Measurements from ENCODE around the gene SCN1B. TPM values are rescaled to one million over a fixed set of nuclear protein-coding genes. Genes with fewer than 3 reads are reported as not detected.

SCN1B gene
- total RNA-seq, 2 donors from 2014 or later, result 1.4 to 1.5 TPM

- no peak for TF ChIP-seq CTCF (conservative IDR thresholded peaks at IDR 0.05)
- WGBS, 2 experiments (ENCODE audit: insufficient coverage in 1 of 2, insufficient read length in 1 of 2), result 98% methylated on average over 9 to 22 of the region's 22 CpGs
- H3K36me3 Mint-ChIP-seq (ENCODE audit: low read depth), result peaks cover 76% of the 10 kb centered on the region
- H3K27ac Mint-ChIP-seq, result no peak overlapping the region
- no peak for DNase-seq
- Histone ChIP-seq H3K27ac (ENCODE audit: low read depth, low read length) (no peak overlapping the region), H3K4me3 (ENCODE audit: low read length) (no peak overlapping the region), H3K9me3 (ENCODE audit: control insufficient read depth, low read length) (no peaks in the 10 kb centered on the region), H3K4me1 (ENCODE audit: control insufficient read depth, insufficient read depth, low read length) (no peaks in the 10 kb centered on the region), H3K27me3 (ENCODE audit: control insufficient read depth, insufficient read depth, low read length, poor library complexity, severe bottlenecking) (no peaks in the 10 kb centered on the region), H3K36me3 (ENCODE audit: control insufficient read depth, insufficient read depth, low read length) (peaks cover 82% of the 10 kb centered on the region), H3K9ac (ENCODE audit: extremely low read depth, low read length, poor library complexity, severe bottlenecking) (no peak overlapping the region)
- H3K27me3 Mint-ChIP-seq (ENCODE audit: insufficient read depth), result no peaks in the 10 kb centered on the region
- no peaks in the 10 kb centered on the region for H3K4me1 Mint-ChIP-seq
- H3K9me3 Mint-ChIP-seq, result no peaks in the 10 kb centered on the region
- no peak overlapping the region for H3K4me3 Mint-ChIP-seq
Observed at GRCh38 chr19:35019144-35019543, 11.1 kb upstream of the SCN1B start.

GRCh38 chr19:35021016-35021415 lies 9.3 kb upstream of the SCN1B start:
- H3K27me3 Mint-ChIP-seq (ENCODE audit: insufficient read depth), result no peaks in the 10 kb centered on the region
- Histone ChIP-seq H3K27ac (ENCODE audit: low read depth, low read length) (no peak overlapping the region), H3K4me3 (ENCODE audit: low read length) (no peak overlapping the region), H3K9ac (ENCODE audit: extremely low read depth, low read length, poor library complexity, severe bottlenecking) (no peak overlapping the region), H3K27me3 (ENCODE audit: control insufficient read depth, insufficient read depth, low read length, poor library complexity, severe bottlenecking) (no peaks in the 10 kb centered on the region), H3K4me1 (ENCODE audit: control insufficient read depth, insufficient read depth, low read length) (no peaks in the 10 kb centered on the region), H3K36me3 (ENCODE audit: control insufficient read depth, insufficient read depth, low read length) (peaks cover 79% of the 10 kb centered on the region), H3K9me3 (ENCODE audit: control insufficient read depth, low read length) (no peaks in the 10 kb centered on the region)
- H3K27ac Mint-ChIP-seq, result peak overlapping the region; percentile 58
- H3K4me1 Mint-ChIP-seq, result no peaks in the 10 kb centered on the region
- no peak for DNase-seq
- H3K4me3 Mint-ChIP-seq, result no peak overlapping the region
- WGBS, 2 experiments (ENCODE audit: insufficient coverage in 1 of 2, insufficient read length in 1 of 2), result 89 to 94% methylated on average over 5 to 10 of the region's 10 CpGs
- peaks cover 75% of the 10 kb centered on the region for H3K36me3 Mint-ChIP-seq (ENCODE audit: low read depth)
- no peak for TF ChIP-seq CTCF (conservative IDR thresholded peaks at IDR 0.05)
- H3K9me3 Mint-ChIP-seq, result no peaks in the 10 kb centered on the region

- Histone ChIP-seq H3K4me3 (ENCODE audit: low read length) (no peak overlapping the region), H3K9ac (ENCODE audit: extremely low read depth, low read length, poor library complexity, severe bottlenecking) (no peak overlapping the region), H3K27me3 (ENCODE audit: control insufficient read depth, insufficient read depth, low read length, poor library complexity, severe bottlenecking) (no peaks in the 10 kb centered on the region), H3K36me3 (ENCODE audit: control insufficient read depth, insufficient read depth, low read length) (peaks cover 81% of the 10 kb centered on the region), H3K9me3 (ENCODE audit: control insufficient read depth, low read length) (no peaks in the 10 kb centered on the region), H3K4me1 (ENCODE audit: control insufficient read depth, insufficient read depth, low read length) (no peaks in the 10 kb centered on the region), H3K27ac (ENCODE audit: low read depth, low read length) (no peak overlapping the region)
- H3K4me1 Mint-ChIP-seq, result no peaks in the 10 kb centered on the region
- H3K4me3 Mint-ChIP-seq, result no peak overlapping the region
- no peaks in the 10 kb centered on the region for H3K27me3 Mint-ChIP-seq (ENCODE audit: insufficient read depth)
- H3K36me3 Mint-ChIP-seq (ENCODE audit: low read depth), result peaks cover 76% of the 10 kb centered on the region
- TF ChIP-seq CTCF (conservative IDR thresholded peaks at IDR 0.05), result no peak
- DNase-seq, result no peak
- 97% methylated on average over 14 to 25 of the region's 25 CpGs for WGBS, 2 experiments (ENCODE audit: insufficient coverage in 1 of 2, insufficient read length in 1 of 2)
- no peak overlapping the region for H3K27ac Mint-ChIP-seq
- no peaks in the 10 kb centered on the region for H3K9me3 Mint-ChIP-seq
Observed at GRCh38 chr19:35021596-35021995, 8.7 kb upstream of the SCN1B start.

Data from endodermal cell (in vitro differentiated cells).